Measurements from ENCODE around the gene NCOA1. TPM values are rescaled to one million over a fixed set of nuclear protein-coding genes. Genes with fewer than 3 reads are reported as not detected.
A peak's percentile ranks its signal among the peaks of the same experiment; 100 is the strongest.

The NCOA1 gene
- total RNA-seq (2022) = 34.7 and 37.1 TPM in 2 replicates
- percentile 85 among the genes with signal in this experiment for Bru-seq, nascent RNA
- BruChase-seq, experiment 1, labeled RNA remaining after a 2-hour chase = percentile 83 among the genes with signal in this experiment
- BruChase-seq, experiment 2, labeled RNA remaining after a 6-hour chase = percentile 77 among the genes with signal in this experiment
- long read RNA-seq, partial matches to known transcripts = 3 of 29 reads
- long read RNA-seq, other reads (novel, unspliced or antisense) = 26 of 29 reads

- H3K36me3 ChIP-seq (ENCODE audit: control insufficient read depth, insufficient read depth, low read length) = no peaks in the 10 kb centered on the region
- Mint-ChIP-seq H3K27ac (ENCODE audit: unreplicated experiment) (peak within 1 kb of the TSS; percentile 69), H3K4me1 (ENCODE audit: low read depth, unreplicated experiment) (peaks cover 53% of the 10 kb centered on the region), H3K36me3 (ENCODE audit: insufficient read depth, unreplicated experiment) (peaks cover 9% of the 10 kb centered on the region), H3K27me3 (ENCODE audit: insufficient read depth, unreplicated experiment) (no peaks in the 10 kb centered on the region), H3K9me3 (ENCODE audit: unreplicated experiment) (no peaks in the 10 kb centered on the region), H3K4me3 (ENCODE audit: unreplicated experiment) (peak within 1 kb of the TSS; percentile 74)
- no peaks in the 10 kb centered on the region for H3K9me3 ChIP-seq
- ChIA-PET POLR2A (no interaction called here), CTCF (interaction anchor here (0.6 to 1.2 kb wide), 3 partner anchors 24 to 251 kb away, joined by 3 read pairs; no protein-coding TSS in a partner anchor)
- intact Hi-C loops (cut with micrococcal nuclease; ENCODE audit: unreplicated experiment) = loop anchor here (1.0 to 2.0 kb wide), 3 partner anchors 24 to 302 kb away; partner anchors contain the start of genes CENPO and PTRHD1
- no TSS peak for BruUV-seq (replicated peaks)
- peaks cover 43% of the 10 kb centered on the region for H3K4me1 ChIP-seq
- DNase-seq = peak; percentile 93
- peak within 1 kb of the TSS; percentile 96 for H3K4me3 ChIP-seq (ENCODE audit: low read depth, low read length)
- peak; percentile 18 to 50 for TF ChIP-seq CTCF (IDR thresholded peaks at IDR 0.05; ENCODE audit: insufficient read depth in 1 of 2, low read depth in 1 of 2, low read length in 1 of 2, severe bottlenecking in 1 of 2, unreplicated experiment in 1 of 2)
- no peaks in the 10 kb centered on the region for H3K27me3 ChIP-seq (replicated peaks; ENCODE audit: control insufficient read depth, insufficient read depth, low read length)
Measured at GRCh38 chr2:24490690-24491541, at the start of gene NCOA1. TSS of gene NCOA1 (plus strand) at chr2:24491254. CDS start at chr2:24658678, 167,424 bp downstream.

GRCh38 chr2:24448797-24449196 is 42.3 kb upstream of the NCOA1 start:
- no peaks in the 10 kb centered on the region for H3K4me1 Mint-ChIP-seq (ENCODE audit: low read depth, unreplicated experiment)
- no TSS peak for BruUV-seq (replicated peaks)
- H3K9me3 ChIP-seq = peaks cover 12% of the 10 kb centered on the region

More at GRCh38 chr2:24448797-24449196, 42.3 kb upstream of the NCOA1 start:
- Histone ChIP-seq H3K27me3 (replicated peaks; ENCODE audit: control insufficient read depth, insufficient read depth, low read length) (no peaks in the 10 kb centered on the region), H3K36me3 (ENCODE audit: control insufficient read depth, insufficient read depth, low read length) (no peaks in the 10 kb centered on the region), H3K4me1 (no peaks in the 10 kb centered on the region), H3K4me3 (ENCODE audit: low read depth, low read length) (no peak overlapping the region)
- no peak for DNase-seq
- intact Hi-C loops (cut with micrococcal nuclease; ENCODE audit: unreplicated experiment) = no loop called here
- no peak for TF ChIP-seq CTCF (IDR thresholded peaks at IDR 0.05; ENCODE audit: insufficient read depth in 1 of 2, low read depth in 1 of 2, low read length in 1 of 2, severe bottlenecking in 1 of 2, unreplicated experiment in 1 of 2)
- H3K9me3 Mint-ChIP-seq (ENCODE audit: unreplicated experiment) = peaks cover 14% of the 10 kb centered on the region
- no peaks in the 10 kb centered on the region for H3K27me3 Mint-ChIP-seq (ENCODE audit: insufficient read depth, unreplicated experiment)
- CTCF ChIA-PET = no interaction called here
- no peak overlapping the region for H3K4me3 Mint-ChIP-seq (ENCODE audit: unreplicated experiment)
- POLR2A ChIA-PET = no interaction called here
- no peak overlapping the region for H3K27ac Mint-ChIP-seq (ENCODE audit: unreplicated experiment)
- no peaks in the 10 kb centered on the region for H3K36me3 Mint-ChIP-seq (ENCODE audit: insufficient read depth, unreplicated experiment)

Data from Caco-2 (cell line).